HFFc6 (cell line): ENCODE data around the gene CACNA1C. TPM values are rescaled to one million over a fixed set of nuclear protein-coding genes. Genes with fewer than 3 reads are reported as not detected.

Experiments
- DNase-seq: peaks from one replicate; pipeline ENCODE4 v3.0.0-alpha.2; 2018
- H3K27ac Mint-ChIP-seq: 2 replicates; pipeline ENCODE4 v1.8.0; 2020; ENCODE audit warnings: mild to moderate bottlenecking, mixed read lengths
- H3K27me3 Mint-ChIP-seq: 2 replicates; pipeline ENCODE4 v1.8.0; 2021; ENCODE audit warnings: mild to moderate bottlenecking, moderate library complexity, mixed read lengths; ENCODE audit not compliant: insufficient read depth
- H3K36me3 Mint-ChIP-seq: 2 replicates; pipeline ENCODE4 v1.8.0; 2021; ENCODE audit warnings: low read depth, mixed read lengths
- H3K4me1 Mint-ChIP-seq: 2 replicates; pipeline ENCODE4 v1.8.0; 2020; ENCODE audit warnings: low read depth, mixed read lengths
- H3K4me3 Mint-ChIP-seq: 2 replicates; pipeline ENCODE4 v1.8.0; 2020; ENCODE audit warnings: mild to moderate bottlenecking, moderate library complexity, mixed read lengths
- H3K9me3 Mint-ChIP-seq: 2 replicates; pipeline ENCODE4 v1.8.0; 2020; ENCODE audit warnings: mild to moderate bottlenecking, mixed read lengths
- CTCF ChIP-seq: fragments of 200-600 bp; sonication (generic); IDR thresholded peaks from 2 replicates; pipeline ENCODE4 v1.5.0; 2021; ENCODE audit warnings: antibody characterized with exemption, mild to moderate bottlenecking
- total RNA-seq, 6 experiments: library from RNA; stranded (reverse); fragmentation: NEBNext Ultra II Directional; extraction: Animal tissue kit (Norgen Biotek cat#: 25700); gene quantifications; 2 replicates in 1 of 6; 3 replicates in 5 of 6; pipeline ENCODE4 v1.2.3, GENCODE V29; 2021

The CACNA1C gene
- total RNA-seq, 6 experiments from 2014 or later: 6.7 to 11.5 (median 10.6) TPM

DNA sequence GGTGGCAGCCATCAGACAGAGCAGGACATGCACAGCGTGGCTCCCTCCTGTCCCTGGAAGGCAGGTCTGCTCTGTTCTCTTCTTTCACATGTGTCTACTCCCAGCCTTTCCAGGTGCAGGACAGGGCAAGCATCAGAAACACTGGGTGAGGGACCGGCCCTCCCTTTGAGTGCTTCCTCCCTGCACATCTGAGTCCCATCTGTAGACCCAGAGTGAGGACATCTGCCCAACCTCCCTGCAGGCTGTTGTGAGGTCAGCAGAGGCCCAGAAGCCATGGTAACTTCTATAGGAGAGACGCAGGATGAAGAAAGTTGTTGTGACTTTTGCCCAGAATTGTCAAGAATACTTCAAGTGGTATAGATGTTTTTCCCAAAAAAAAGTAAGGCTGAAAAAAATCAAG lies 282.7 kb downstream of the CACNA1C start:
- H3K36me3 Mint-ChIP-seq: peaks cover 13% of the 10 kb centered on the region; the same call in 1 of the 2 replicates
- DNase-seq: no peak
- H3K9me3 Mint-ChIP-seq: no peaks in the 10 kb centered on the region
- no peak for TF ChIP-seq CTCF
- peak overlapping the region; percentile 74 for H3K4me3 Mint-ChIP-seq
- peaks cover 94% of the 10 kb centered on the region for H3K4me1 Mint-ChIP-seq
- peak overlapping the region; percentile 99 for H3K27ac Mint-ChIP-seq
- no peaks in the 10 kb centered on the region for H3K27me3 Mint-ChIP-seq

DNA sequence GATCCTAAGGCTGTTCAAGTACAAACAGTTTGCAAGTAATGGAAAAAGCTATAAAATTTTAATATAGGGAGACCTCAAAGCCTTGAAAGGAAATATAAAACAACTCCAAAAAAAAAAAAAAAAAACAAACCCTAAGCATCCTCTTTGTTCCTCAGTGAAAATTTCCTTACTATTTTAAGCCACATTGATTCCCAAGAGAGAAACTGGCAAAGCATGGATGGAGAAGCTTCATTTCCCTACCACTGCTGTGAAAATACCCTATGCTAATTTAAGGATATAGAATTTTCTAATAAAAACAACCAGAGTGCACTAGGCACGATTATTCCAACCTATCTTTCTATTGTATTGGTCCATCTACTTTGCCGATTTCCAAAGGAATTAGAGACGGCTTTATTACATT lies 283.1 kb downstream of the CACNA1C start:
- Mint-ChIP-seq H3K4me1 (peaks cover 96% of the 10 kb centered on the region), H3K27me3 (no peaks in the 10 kb centered on the region), H3K4me3 (peak overlapping the region; percentile 74), H3K36me3 (peaks cover 13% of the 10 kb centered on the region; the same call in 1 of the 2 replicates), H3K27ac (peak overlapping the region; percentile 99), H3K9me3 (no peaks in the 10 kb centered on the region)
- DNase-seq: no peak
- TF ChIP-seq CTCF: no peak

- Mint-ChIP-seq H3K27me3 (no peaks in the 10 kb centered on the region), H3K27ac (peak overlapping the region; percentile 99), H3K4me1 (peaks cover 98% of the 10 kb centered on the region), H3K4me3 (peak overlapping the region; percentile 74), H3K9me3 (no peaks in the 10 kb centered on the region), H3K36me3 (peaks cover 13% of the 10 kb centered on the region; the same call in 1 of the 2 replicates)
- DNase-seq: peak; percentile 95
- no peak for TF ChIP-seq CTCF
These were observed 283.6 kb downstream of the CACNA1C start for GRCh38 chr12:2336409-2336829.

DNA sequence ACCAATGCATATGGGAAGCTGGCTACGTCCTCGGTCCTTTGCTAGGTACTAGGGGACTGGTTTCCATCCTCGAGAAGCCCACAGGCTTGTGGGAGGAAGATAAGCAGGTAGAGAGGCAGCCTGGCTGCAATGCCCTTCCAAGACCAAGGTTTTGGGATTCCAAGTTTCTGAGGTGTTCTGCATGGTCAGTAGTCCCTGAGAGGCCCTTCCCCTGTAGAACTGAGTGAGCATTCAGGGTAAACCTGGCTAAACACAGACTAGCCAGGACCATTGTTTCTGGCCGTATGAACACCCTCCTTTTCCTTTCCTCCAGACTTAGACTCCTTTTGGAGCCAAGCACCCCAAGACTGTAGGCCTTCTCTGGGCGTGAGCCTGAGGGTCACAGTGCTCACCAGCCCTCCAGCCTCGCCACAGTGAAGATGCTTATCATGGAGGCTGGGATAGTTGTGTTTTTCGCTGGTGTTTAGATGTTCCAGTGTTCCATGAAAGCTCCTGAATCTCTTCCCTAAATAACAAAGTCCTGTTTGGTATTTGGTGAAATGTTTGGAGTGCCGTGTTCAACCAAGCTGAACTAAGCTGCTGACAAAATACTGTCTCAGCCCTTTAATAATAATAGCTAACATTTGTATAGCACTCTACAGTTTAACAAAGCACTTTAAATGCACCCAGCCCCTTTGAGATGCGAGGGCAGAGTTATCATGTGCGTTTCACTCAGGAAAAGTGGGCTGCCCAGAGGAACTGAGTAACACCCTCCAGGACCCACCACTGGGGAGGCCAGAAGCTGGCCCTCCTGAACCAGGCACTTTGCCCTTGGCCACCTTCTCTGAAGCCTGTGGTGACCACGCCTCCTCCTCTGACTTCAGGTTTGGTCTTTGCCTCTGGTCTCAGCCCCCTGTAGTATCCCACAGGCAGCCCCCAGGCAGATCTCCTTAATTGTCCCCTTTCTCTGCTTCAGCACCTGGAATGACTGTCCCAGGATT lies 284.5 kb downstream of the CACNA1C start:
- H3K4me1 Mint-ChIP-seq: peaks cover 98% of the 10 kb centered on the region
- TF ChIP-seq CTCF: no peak
- peak overlapping the region; percentile 99 for H3K27ac Mint-ChIP-seq

DNA sequence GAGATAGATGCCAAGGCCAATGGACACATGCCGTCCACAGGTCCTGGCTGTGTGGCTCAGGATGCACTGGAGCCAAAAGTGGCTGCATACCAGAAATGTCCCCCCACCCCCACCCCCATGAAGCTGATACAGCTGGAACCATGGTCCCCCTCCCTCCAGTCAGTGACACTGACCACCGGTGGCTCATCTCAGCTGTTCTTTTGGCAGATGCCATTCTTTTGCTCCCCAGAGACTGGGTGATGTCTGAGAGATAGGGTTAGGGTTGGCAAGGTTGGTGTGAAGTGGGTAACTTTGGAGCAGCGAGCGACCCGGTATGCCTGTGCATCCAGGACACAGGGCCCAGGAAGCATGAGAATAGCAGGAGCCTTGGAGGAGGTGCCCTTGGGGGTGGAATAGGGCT lies 285.6 kb downstream of the CACNA1C start:
- no peaks in the 10 kb centered on the region for H3K9me3 Mint-ChIP-seq
- peaks cover 98% of the 10 kb centered on the region for H3K4me1 Mint-ChIP-seq
- no peaks in the 10 kb centered on the region for H3K27me3 Mint-ChIP-seq
- peak overlapping the region; percentile 99 for H3K27ac Mint-ChIP-seq
- H3K36me3 Mint-ChIP-seq: peaks cover 13% of the 10 kb centered on the region; the same call in 1 of the 2 replicates
- H3K4me3 Mint-ChIP-seq: no peak overlapping the region
- no peak for TF ChIP-seq CTCF
- DNase-seq: no peak

More for the DNA sequence above, 284.5 kb downstream of the CACNA1C start:
- peaks cover 13% of the 10 kb centered on the region; the same call in 1 of the 2 replicates for H3K36me3 Mint-ChIP-seq
- peak overlapping the region; percentile 74 for H3K4me3 Mint-ChIP-seq
- no peaks in the 10 kb centered on the region for H3K27me3 Mint-ChIP-seq
- DNase-seq: no peak
- H3K9me3 Mint-ChIP-seq: no peaks in the 10 kb centered on the region
